GM21515 (cell line): ENCODE measurements around the gene ATG7.
"Not testable (repeated sequence)": the region's sequence is repeated elsewhere in the genome, so short reads cannot be mapped to it uniquely, and the experiment has no call there.

ENCODE experiments used
- ATAC-seq: cut with Tn5 transposase; IDR thresholded peaks from one replicate; pipeline ENCODE4 v1.9.1; 2021; ENCODE audit not compliant: unreplicated experiment

ATG7 gene

DNA sequence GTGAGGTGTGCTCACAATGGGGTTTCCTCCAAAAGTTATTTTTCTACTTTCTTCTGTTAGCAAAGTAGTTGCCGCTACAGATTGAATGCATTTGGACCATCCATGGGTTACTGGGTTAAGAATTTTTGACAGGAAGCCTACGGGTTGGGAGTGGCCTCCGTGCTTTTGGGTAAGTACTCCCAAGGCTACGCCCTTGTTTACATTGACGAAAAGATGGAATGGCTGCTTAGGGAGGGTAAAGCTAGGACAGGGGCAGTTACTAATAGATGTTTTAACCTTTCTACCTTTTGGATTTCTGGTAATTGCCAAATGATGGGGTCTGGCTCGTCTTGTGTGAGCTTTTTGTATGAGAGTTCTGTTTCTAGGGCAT is 20.4 kb upstream of the ATG7 start:
- no peak for ATAC-seq

GRCh38 chr3:11254876-11255275 is 17.3 kb upstream of the ATG7 start:
- no peak for ATAC-seq

GRCh38 chr3:11255537-11255936 is 16.7 kb upstream of the ATG7 start:
- not testable (repeated sequence) for ATAC-seq

DNA sequence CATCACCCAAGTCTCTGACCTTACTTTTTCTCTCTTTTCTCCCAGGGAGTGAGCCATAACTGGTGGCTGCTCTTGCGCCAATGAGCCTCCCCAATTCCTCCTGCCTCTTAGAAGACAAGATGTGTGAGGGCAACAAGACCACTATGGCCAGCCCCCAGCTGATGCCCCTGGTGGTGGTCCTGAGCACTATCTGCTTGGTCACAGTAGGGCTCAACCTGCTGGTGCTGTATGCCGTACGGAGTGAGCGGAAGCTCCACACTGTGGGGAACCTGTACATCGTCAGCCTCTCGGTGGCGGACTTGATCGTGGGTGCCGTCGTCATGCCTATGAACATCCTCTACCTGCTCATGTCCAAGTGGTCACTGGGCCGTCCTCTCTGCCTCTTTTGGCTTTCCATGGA is 13.2 kb upstream of the ATG7 start:
- ATAC-seq, result no peak

GRCh38 chr3:11260460-11260859 is 11.7 kb upstream of the ATG7 start:
- ATAC-seq, result no peak

- ATAC-seq, result no peak
Measured at GRCh38 chr3:11269007-11269406, 3.2 kb upstream of the ATG7 start.

DNA sequence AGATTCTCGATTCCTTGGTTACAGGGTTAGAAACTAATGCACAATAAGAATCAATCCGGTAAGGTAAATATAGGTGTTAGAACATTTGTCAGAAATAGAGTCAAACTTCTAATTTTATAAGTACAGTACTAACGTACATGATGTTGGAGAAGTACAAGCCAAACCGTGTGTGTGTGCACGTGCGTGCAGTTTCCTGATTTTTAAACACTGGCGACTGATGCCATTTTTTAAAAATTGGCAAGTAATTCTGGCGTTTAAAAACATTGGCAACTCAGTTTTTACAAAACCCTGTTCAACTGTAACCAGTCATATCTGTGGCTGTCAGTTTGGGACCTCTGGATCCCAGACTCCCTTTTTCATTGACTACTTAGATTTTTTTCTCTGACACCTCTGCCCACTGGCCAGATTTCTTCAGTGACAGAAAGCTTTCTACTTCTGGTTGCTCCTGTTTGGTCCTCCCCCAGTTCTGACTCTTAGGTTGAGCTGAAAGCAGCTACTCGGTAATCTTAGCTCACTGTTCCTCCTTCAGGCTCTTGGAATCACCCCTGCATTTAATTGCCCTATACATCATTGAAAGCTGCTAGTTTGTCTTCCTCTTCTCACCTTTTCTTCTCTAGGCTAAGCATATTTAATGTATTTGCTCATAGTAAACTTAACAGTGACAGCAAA is 843 bp downstream of the ATG7 start:
- no peak for ATAC-seq

DNA sequence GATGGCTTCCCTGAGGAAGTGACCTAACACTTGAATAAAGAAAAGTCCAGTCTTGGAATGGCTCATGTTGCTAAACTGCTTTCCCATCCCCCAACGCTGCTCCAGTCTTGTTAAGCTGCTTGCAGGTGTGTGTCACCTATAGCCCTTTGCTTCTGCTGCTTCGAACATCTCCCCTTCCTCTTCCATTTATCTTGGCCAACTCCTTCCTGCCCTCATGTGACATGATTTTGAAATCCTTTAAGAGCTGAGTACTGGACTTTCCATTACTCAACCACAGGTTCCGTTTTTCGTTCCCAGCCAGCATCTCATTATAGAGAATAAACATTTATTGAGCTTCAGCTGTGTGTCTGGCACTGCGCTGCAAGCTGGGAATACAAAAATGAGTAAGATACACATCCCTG is 1.7 kb downstream of the ATG7 start:
- ATAC-seq, result no peak

DNA sequence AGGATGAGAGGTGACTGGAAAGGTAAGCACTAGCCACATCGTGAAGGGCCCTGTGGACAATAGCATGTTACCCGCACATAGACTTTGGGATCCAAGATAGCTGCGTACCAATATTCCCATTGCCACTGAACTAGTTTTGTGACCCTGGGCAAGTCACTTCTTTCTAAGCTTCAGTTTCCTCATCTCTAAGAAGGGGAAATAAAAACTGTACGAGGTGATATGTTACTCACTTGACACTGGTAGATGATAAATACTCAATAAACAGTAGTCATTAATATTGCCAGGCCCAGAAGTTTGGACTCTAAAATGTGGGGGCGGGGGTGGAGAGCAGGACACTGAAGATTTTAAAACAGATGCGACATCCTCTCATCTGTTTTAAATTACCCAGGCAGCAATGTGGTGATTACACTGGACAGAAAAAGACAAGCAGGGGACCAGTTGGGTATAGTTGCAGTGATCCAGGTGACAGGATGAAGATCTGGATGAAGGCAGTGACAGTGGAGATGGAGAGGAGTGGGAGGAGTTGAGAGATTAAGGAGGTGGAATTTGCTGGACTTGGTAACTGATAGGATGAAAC is 2.5 kb downstream of the ATG7 start:
- ATAC-seq, result no peak

GRCh38 chr3:11275926-11276325 is 3.7 kb downstream of the ATG7 start:
- no peak for ATAC-seq

DNA sequence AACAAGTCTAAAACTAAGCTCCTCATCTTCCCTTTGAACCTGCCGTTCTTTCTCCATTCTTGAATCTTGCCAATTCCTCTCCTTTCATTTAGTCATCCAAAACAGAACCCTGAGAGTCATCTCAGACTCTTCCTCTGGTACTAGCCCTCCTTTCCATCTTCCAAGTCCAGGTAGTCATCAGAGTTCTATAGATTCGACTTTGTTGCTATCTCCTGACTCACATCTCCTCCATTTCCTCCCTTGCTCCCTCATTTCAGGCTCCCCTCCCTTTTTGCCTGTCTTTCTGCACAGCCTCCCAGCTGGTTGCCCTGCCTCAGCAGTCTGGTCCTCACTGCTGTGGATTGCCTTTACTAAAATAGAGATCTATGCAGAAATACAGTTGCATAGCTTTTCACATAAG is 4.7 kb downstream of the ATG7 start:
- ATAC-seq, result no peak

- ATAC-seq, result no peak
Measured at GRCh38 chr3:11282250-11283138, 10.3 kb downstream of the ATG7 start.

- no peak for ATAC-seq
Measured at GRCh38 chr3:11283139-11283475, 10.9 kb downstream of the ATG7 start.

GRCh38 chr3:11284011-11284410 is 11.8 kb downstream of the ATG7 start:
- no peak for ATAC-seq

- no peak for ATAC-seq
Measured at GRCh38 chr3:11285471-11285870, 13.3 kb downstream of the ATG7 start.

DNA sequence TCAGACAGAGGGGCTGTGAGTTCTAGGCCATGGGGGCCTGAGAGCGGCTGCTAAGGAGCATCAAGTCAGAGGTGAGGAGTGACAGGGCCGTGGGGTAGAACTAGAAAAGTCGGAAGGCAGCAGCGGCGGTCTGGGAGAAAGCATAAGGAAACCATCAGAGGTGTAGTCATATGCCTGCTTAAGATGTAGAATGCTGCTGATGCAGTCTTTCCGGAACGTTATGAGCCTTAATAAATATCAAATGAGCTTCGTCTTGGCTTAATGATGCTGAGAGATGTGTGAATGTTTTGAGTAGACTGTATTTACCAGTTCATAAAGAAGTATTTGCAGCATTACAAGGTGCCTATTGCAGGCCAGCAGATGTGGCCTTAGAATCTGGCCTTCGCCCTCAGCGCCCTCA is 15.2 kb downstream of the ATG7 start:
- no peak for ATAC-seq

DNA sequence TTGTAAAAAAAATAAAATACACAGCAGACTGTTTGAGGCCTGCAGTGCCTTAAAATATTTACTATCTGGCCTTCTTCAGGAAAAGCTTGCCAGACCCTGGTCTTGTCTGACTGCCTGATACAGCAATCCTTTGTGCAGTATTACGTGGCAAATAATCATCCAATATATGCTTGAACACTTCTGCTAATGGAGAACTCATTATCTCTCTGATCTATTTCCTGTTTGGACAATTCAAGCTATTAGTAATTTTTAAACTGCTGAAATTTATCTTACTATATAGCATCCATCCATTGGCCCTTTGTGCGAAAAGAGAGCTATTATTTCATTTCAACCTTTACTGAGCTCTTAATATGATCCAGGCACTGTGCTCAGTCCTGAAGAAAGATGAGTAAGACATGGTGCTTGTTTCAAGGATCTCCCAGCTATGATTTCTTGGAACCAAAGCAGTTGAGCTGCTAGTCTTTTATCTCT is 15.9 kb downstream of the ATG7 start:
- ATAC-seq, result no peak

DNA sequence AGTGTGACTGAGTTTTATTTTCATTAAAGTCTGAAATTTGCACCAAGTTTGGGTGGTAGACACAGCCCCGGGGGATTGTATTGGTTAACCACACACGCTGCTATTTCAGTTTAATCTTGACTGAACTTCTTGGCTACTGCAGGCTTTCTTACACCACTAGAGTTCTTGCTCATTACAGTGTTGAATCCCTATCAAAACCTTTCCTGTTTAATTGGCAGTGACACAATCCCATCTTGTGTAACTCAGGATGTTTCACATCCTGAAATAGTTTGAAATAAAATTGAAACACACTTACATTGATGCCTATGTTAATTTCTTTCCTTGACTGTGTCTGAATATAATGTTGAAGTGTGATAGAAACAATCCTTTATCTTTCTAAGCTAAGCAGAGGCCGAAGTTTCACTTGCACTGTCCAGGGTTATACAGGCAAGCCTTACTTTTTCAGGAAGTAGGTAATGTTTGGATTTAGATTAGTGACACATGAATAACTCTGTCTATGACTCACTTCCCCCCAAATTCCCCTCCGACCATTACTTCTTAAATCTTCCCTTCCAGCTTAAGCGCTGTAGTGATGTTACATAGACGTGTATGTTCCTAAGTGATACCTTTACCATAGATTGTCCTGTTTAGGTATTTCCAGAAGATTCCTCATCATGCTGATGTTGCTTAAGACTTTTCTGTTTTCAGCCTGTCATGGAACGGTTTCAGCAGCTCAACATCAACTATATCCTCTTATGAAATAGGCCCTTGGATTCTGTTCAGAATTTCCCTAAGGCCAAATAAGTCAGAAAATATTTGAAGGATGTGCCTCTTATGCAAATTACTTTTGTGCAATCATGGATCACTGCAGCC is 16.8 kb downstream of the ATG7 start:
- peak; percentile 60 for ATAC-seq

DNA sequence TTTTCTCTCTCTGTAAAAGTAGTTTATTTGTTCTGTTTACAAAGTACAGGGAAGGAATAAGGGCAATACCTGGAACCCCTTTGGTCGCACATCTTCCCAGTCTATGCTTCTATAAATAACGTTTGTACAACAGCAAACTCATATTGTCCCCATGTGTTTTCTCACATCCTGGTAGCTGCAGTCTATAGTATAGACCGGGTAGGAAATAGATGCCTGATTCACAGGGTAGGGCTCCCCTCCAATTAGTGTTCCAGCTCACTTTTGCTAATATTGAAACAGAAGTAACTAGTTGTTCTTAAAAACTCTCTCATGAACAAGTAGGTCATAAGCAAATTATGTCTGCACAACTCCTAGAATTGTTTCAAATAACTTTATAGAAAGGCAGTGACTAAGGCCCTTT is 17.7 kb downstream of the ATG7 start:
- no peak for ATAC-seq

DNA sequence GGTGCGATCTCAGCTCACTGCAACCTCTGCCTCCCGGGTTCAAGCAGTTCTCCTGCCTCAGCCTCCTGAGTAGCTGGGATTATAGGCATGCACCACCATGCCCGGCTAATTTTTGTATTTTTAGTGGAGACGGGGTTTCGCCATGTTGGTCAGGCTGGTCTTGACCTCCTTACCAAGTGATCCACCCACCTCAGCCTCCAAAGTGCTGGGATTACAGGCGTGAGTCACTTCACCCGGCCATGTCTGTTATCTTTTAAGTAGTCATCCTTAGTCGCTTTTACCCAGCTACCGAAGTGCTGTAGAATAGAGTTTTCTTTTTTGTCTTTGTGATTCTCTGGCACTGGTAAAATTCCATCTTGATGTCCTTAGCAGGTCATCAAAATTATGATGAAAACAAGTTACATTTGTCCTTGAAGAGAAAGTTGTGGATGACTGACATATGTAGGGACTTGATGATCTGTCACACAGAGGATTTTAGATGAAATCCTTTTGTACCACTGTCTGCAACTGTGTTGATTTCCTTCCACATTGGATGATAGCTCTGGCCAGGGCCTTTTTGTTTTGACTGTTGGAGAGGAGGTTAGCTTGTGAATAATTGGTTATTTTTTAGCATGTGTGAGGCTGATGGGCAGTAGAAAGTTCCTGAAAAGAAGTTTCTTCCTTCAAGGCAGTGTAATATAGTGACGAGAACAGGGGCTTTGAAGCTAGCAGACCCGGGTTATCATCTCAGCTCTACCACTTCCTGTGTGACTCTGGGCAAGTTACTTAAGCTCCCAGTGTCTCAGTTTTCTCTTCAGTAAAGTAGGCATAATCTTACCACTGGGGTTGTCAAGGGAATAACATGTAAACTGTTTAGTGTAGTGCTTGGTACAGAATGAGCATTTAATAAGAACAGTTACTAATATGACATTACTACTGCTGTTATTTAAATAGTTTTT is 18.8 kb downstream of the ATG7 start:
- no peak for ATAC-seq
